ENCODE data around the gene TEX261. TPM values are rescaled to one million over a fixed set of nuclear protein-coding genes. Genes with fewer than 3 reads are reported as not detected.

Gene TEX261
- 28.0 and 28.9 TPM in 2 replicates for total RNA-seq

GRCh38 chr2:70994699-70995425, at the start of gene TEX261:
TSS of gene TEX261 (minus strand) at chr2:70994873. CDS start at chr2:70994757, 116 bp downstream.

GRCh38 chr2:70978341-70979179, 16.1 kb downstream of the TEX261 start, which contains the start of gene ANKRD53:
TSS of gene ANKRD53 (plus strand) at chr2:70978630. CDS start at chr2:70978646, 16 bp downstream.

Other genes with a start within 250 kb of the TEX261 start
- gene ADD2, start 226.7 kb downstream of the TEX261 start, total RNA-seq, result 2.1 and 23.2 TPM in 2 replicates
- gene FIGLA, start 204.2 kb downstream of the TEX261 start, total RNA-seq, result not detected in 2 replicates
- gene CLEC4F, start 174.3 kb downstream of the TEX261 start, total RNA-seq, result 0.11 and 0.17 TPM in 2 replicates
- 0.09 and 0.11 TPM in 2 replicates for gene CD207, start 159.1 kb downstream of the TEX261 start, total RNA-seq
- not detected in 2 replicates for gene VAX2, start 94.3 kb downstream of the TEX261 start, total RNA-seq
- not detected in 2 replicates for gene ATP6V1B1, start 59.0 kb downstream of the TEX261 start, total RNA-seq
- 0.26 and 0.33 TPM in 2 replicates for gene ANKRD53, start 16.2 kb downstream of the TEX261 start, total RNA-seq
- 47.9 and 78.0 TPM in 2 replicates for gene NAGK, start 73.8 kb upstream of the TEX261 start, total RNA-seq
- gene MCEE, start 135.4 kb upstream of the TEX261 start, total RNA-seq, result 12.7 and 19.8 TPM in 2 replicates
- 11.5 and 17.4 TPM in 2 replicates for gene MPHOSPH10, start 135.8 kb upstream of the TEX261 start, total RNA-seq
- 1.1 and 2.0 TPM in 2 replicates for gene PAIP2B, start 232.2 kb upstream of the TEX261 start, total RNA-seq

Data from dermis lymphatic vessel endothelial cell (primary cell).